ENCODE data around the gene ACSM6. TPM values are rescaled to one million over a fixed set of nuclear protein-coding genes. Genes with fewer than 3 reads are reported as not detected.
"Not testable (repeated sequence)": the region's sequence is repeated elsewhere in the genome, so short reads cannot be mapped to it uniquely, and the experiment has no call there.

The ACSM6 gene
- total and polyA plus RNA-seq, 9 donors, result 0.12 TPM; not detected in 8

DNA sequence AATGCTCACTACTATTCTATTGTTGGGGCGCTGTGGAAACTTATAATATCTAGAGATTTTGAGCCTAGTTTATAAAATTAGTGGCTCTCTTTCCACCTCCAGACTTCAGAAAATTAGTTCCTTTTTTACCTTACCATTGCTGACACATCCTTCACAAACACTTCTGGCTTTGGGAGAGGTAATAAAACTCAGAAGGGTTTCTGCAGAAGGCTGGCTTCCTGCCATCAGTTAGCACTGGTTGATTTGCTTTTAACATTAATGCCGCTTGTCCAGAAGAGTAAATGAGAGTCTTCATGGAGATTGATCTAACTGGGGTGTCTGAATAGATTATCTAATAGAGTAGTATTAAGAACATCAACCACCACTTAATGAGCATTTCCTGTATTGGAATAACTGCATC is 20.3 kb downstream of the ACSM6 start:
- no peak overlapping the region for H3K27ac ChIP-seq (ENCODE audit: low read length)
- H3K36me3 ChIP-seq (ENCODE audit: control insufficient read depth, insufficient read depth, low read length), result no peaks in the 10 kb centered on the region
- no peaks in the 10 kb centered on the region for H3K9me3 ChIP-seq (replicated peaks; ENCODE audit: control insufficient read depth, low read depth, low read length)
- no peak for DNase-seq
- no peak overlapping the region for H3K4me3 ChIP-seq (ENCODE audit: low read length)
- no peaks in the 10 kb centered on the region for H3K4me1 ChIP-seq (ENCODE audit: control insufficient read depth, insufficient read depth, low read length)
- H3K27me3 ChIP-seq (ENCODE audit: control insufficient read depth, insufficient read depth, low read length), result no peaks in the 10 kb centered on the region
- WGBS (ENCODE audit: insufficient coverage), result no CpG with 5 or more reads among the region's 2 CpGs

DNA sequence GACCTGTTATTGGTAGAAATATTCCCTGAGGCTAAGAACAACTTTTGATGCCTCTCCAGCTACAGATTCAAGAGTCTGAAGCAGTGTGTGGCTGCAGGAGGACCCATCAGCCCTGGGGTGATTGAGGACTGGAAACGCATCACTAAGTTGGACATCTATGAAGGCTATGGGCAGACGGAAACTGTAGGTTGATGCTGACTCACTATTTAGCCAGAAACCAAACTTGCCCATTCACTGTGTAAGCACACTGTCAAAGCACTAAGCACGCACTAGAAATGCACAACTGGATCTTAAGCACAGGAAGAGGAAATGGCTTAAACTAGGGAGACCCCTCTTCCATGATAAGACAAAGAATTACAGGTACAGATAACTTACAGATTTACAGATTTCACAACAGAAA is 20.8 kb downstream of the ACSM6 start:
- Histone ChIP-seq H3K27ac (ENCODE audit: low read length) (no peak overlapping the region), H3K36me3 (ENCODE audit: control insufficient read depth, insufficient read depth, low read length) (no peaks in the 10 kb centered on the region), H3K4me3 (ENCODE audit: low read length) (no peak overlapping the region), H3K4me1 (ENCODE audit: control insufficient read depth, insufficient read depth, low read length) (no peaks in the 10 kb centered on the region), H3K9me3 (replicated peaks; ENCODE audit: control insufficient read depth, low read depth, low read length) (no peaks in the 10 kb centered on the region), H3K27me3 (ENCODE audit: control insufficient read depth, insufficient read depth, low read length) (no peaks in the 10 kb centered on the region)
- no peak for DNase-seq
- 8% methylated on average over 2 of the region's 3 CpGs for WGBS (ENCODE audit: insufficient coverage)

DNA sequence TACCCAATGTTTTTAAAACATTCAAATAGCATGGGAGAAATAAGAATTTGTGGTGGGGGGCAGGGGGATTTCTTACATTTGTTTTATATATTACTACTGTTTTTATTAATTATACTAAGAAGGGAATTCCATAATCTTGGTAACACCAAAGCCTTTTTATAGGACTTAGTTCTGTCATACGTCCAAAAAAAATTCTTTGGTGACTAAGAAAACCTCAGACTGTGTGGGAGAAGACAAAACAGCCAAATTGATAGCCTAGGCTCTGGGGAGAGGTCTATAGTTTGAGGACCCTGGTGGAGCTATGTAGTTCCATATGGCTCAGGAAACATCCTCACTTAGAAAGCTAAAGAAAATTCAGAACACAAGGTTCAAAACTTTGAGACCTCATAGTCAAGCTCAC is 23.4 kb downstream of the ACSM6 start:
- Histone ChIP-seq H3K36me3 (ENCODE audit: control insufficient read depth, insufficient read depth, low read length) (no peaks in the 10 kb centered on the region), H3K4me1 (ENCODE audit: control insufficient read depth, insufficient read depth, low read length) (no peaks in the 10 kb centered on the region), H3K9me3 (replicated peaks; ENCODE audit: control insufficient read depth, low read depth, low read length) (no peaks in the 10 kb centered on the region), H3K27me3 (ENCODE audit: control insufficient read depth, insufficient read depth, low read length) (no peaks in the 10 kb centered on the region), H3K27ac (ENCODE audit: low read length) (no peak overlapping the region), H3K4me3 (ENCODE audit: low read length) (no peak overlapping the region)
- DNase-seq, result no peak
- WGBS (ENCODE audit: insufficient coverage), result no CpG with 5 or more reads among the region's 1 CpG

DNA sequence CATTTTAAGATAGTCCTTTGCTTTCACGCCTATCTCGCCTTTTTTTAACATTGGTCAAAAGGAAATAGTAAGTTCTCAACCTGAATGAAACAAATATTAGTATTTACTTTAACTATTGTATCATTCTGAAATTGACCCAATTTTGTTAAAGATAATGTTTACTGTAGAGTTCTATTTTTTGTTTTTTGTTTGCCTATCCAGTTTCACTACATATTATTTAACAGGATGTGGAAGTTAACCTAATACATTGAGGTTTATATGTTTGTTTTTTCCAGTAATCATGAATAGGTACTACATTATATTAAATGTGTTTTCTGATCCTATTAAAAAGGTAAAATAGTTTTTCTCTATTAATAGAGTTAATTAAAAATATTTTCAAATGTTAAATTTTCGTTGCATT is 26.5 kb downstream of the ACSM6 start:
- no peaks in the 10 kb centered on the region for H3K36me3 ChIP-seq (ENCODE audit: control insufficient read depth, insufficient read depth, low read length)

DNA sequence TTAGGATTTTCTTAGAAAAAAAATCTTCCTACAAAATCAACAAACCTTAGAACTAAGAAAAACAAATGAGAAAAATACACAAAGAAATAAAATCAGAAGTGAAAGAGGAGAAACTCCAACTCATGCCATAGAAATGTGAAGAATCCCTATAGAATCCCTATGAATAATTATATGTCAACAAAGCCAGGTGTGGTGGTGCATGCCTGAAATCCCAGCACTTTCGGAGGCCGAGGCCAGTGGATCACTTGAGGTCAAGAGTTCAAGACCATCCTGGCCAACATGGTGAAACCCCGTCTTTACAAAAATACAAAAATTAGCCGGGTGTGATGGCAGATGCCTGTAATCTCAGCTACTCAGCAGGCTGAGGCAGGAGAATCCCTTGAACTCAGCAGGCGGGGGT is 27.1 kb downstream of the ACSM6 start:
- 54% methylated on average over 3 of the region's 5 CpGs for WGBS (ENCODE audit: insufficient coverage)

More for the DNA sequence above, 26.5 kb downstream of the ACSM6 start:
- Histone ChIP-seq H3K4me3 (ENCODE audit: low read length) (no peak overlapping the region), H3K27ac (ENCODE audit: low read length) (no peak overlapping the region), H3K9me3 (replicated peaks; ENCODE audit: control insufficient read depth, low read depth, low read length) (no peaks in the 10 kb centered on the region), H3K4me1 (ENCODE audit: control insufficient read depth, insufficient read depth, low read length) (no peaks in the 10 kb centered on the region), H3K27me3 (ENCODE audit: control insufficient read depth, insufficient read depth, low read length) (no peaks in the 10 kb centered on the region)
- no peak for DNase-seq
- no CpG with 5 or more reads among the region's 3 CpGs for WGBS (ENCODE audit: insufficient coverage)

DNA sequence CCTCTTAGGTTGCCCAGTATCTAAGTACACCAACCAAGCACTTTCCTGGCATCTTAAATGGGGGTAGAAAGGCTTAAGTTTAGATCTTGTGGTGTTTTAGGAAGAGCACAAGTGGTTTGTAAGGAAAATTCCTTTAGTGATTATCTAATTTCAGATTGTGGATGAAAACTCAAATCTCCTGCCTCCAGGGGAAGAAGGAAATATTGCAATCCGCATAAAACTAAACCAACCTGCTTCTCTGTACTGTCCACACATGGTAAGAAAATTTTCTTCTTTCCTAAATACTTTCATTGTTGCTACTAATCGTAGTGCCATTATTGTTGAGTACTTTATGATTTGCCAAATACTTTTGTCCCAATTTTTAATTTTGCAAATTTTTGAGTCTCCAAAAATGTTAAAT is 31.1 kb downstream of the ACSM6 start:
- Histone ChIP-seq H3K27me3 (ENCODE audit: control insufficient read depth, insufficient read depth, low read length) (no peaks in the 10 kb centered on the region), H3K36me3 (ENCODE audit: control insufficient read depth, insufficient read depth, low read length) (no peaks in the 10 kb centered on the region), H3K27ac (ENCODE audit: low read length) (no peak overlapping the region), H3K4me3 (ENCODE audit: low read length) (no peak overlapping the region), H3K4me1 (ENCODE audit: control insufficient read depth, insufficient read depth, low read length) (no peaks in the 10 kb centered on the region), H3K9me3 (replicated peaks; ENCODE audit: control insufficient read depth, low read depth, low read length) (no peaks in the 10 kb centered on the region)
- no peak for DNase-seq
- WGBS (ENCODE audit: insufficient coverage), result no CpG with 5 or more reads among the region's 2 CpGs

More for the DNA sequence above, 27.1 kb downstream of the ACSM6 start:
- Histone ChIP-seq H3K9me3 (replicated peaks; ENCODE audit: control insufficient read depth, low read depth, low read length) (no peaks in the 10 kb centered on the region), H3K4me3 (ENCODE audit: low read length) (no peak overlapping the region), H3K27me3 (ENCODE audit: control insufficient read depth, insufficient read depth, low read length) (no peaks in the 10 kb centered on the region), H3K27ac (ENCODE audit: low read length) (no peak overlapping the region), H3K4me1 (ENCODE audit: control insufficient read depth, insufficient read depth, low read length) (no peaks in the 10 kb centered on the region), H3K36me3 (ENCODE audit: control insufficient read depth, insufficient read depth, low read length) (no peaks in the 10 kb centered on the region)
- no peak for DNase-seq

DNA sequence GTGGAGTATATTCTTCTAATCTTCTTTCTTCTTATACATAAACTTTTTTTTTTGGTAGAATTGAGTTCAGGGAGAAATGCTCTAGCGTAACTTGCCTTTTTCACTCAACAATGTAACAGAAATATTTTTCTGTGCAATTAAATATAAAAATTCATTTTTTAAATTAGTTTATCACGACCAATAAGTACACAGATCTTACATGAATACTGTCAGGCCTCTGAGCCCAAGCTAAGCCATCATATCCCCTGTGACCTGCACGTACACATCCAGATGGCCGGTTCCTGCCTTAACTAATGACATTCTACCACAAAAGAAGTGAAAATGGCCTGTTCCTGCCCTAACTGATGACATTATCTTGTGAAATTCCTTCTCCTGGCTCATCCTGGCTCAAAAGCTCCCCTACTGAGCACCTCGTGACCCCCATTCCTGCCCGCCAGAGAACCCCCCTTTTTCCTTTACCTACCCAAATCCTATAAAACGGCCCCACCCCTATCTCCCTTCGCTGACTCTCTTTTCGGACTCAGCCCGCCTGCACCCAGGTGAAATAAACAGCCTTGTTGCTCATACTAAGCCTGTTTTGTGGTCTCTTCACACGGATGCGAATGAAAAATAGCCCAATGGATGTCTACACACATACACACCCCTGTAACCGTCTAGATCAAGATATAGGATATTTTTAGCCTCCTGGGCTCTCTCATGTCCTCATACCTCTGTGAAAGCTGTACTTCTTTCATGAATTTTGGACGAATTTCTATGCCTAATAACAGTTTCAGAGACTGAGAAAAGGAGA is 35.1 kb downstream of the ACSM6 start:
- H3K4me3 ChIP-seq (ENCODE audit: low read length); H3K9me3 ChIP-seq (replicated peaks; ENCODE audit: control insufficient read depth, low read depth, low read length); DNase-seq; H3K27ac ChIP-seq (ENCODE audit: low read length); H3K4me1 ChIP-seq (ENCODE audit: control insufficient read depth, insufficient read depth, low read length); H3K27me3 ChIP-seq (ENCODE audit: control insufficient read depth, insufficient read depth, low read length); H3K36me3 ChIP-seq (ENCODE audit: control insufficient read depth, insufficient read depth, low read length): not testable (repeated sequence)
- 62% methylated on average over 6 of the region's 14 CpGs for WGBS (ENCODE audit: insufficient coverage)

DNA sequence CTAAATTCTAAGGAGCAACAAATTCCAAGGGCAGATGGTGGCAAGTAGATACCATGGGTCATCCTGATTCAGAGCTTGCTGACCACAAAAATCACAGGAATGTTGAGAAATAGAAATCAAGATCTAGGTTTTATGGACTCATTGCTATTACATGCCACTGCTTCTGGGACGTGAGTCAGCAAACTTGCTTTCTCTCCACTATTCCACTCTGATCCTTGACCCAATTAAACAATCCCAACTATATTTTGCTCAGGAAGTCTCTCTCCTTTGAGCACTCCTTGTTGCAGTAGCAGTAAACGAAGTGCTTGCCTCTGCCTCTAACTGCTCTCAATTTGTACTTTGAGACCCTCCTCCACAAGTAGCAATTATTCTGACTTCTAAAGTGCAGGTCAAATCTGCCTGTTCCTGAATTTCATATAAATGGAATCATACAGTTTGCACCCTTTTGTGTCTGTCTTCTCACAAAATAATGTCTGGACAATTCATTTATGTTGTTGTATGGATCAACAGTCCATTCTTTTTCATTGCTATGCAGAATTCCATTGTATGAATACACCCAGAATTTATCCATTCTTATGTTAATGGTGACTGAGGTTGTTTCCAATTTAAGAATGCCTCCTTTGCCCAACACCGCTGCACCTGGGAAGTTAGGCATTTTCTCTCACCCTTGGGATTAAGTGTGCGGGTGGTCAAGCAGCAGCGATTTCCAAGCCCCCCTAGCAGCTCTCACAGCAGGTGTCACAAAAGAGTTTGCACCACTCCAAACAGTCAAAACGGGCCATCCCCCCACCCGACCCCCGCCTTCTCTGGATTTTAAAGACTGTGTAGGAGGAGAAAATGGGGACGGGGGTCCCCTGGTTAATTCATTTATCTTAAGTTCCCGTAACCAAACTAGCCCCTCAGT is 35.9 kb downstream of the ACSM6 start:
- Histone ChIP-seq H3K4me1 (ENCODE audit: control insufficient read depth, insufficient read depth, low read length) (peaks cover 6% of the 10 kb centered on the region), H3K27ac (ENCODE audit: low read length) (no peak overlapping the region), H3K9me3 (replicated peaks; ENCODE audit: control insufficient read depth, low read depth, low read length) (no peaks in the 10 kb centered on the region), H3K27me3 (ENCODE audit: control insufficient read depth, insufficient read depth, low read length) (no peaks in the 10 kb centered on the region), H3K36me3 (ENCODE audit: control insufficient read depth, insufficient read depth, low read length) (no peaks in the 10 kb centered on the region), H3K4me3 (ENCODE audit: low read length) (peak overlapping the region; percentile 55)
- 75% methylated on average over 3 of the region's 10 CpGs for whole genome bisulfite sequencing (ENCODE audit: insufficient coverage)
- DNase-seq, result no peak

DNA sequence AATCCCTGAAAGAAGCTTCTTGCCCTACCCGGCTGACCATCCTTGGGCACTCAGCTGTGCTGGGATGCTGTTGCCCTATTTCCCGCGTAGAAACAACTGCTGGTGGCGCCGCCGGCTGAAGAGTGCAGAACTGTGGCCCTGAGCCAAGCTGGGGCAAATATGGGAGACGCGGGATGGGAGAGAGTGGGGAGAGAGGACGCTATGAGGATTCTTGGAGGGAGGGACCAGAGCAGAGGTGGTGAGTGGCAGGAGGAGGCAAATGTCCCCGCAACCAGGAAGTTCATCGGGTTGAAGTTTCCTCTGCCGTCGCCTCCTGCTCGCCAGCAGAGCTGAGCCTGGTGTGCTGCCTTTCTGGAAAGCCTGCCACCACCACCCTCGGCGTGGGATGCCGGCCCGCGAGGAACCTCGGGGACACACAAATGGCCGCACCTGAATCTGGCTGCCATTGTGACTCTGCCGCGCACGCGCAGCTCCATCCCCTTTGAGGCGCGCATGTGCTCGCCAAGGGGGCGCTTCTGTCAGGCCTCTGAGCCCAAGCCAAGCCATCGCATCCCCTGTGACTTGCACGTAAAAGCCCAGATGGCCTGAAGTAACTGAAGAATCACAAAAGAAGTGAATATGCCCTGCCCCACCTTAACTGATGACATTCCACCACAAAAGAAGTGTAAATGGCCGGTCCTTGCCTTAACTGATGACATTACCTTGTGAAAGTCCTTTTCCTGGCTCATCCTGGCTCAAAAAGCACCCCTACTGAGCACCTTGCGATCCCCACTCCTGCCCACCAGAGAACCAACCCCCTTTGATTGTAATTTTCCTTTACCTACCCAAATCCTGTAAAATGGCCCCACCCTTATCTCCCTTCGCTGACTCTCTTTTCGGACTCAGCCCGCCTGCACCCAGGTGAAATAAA is 36.9 kb downstream of the ACSM6 start:
- 31% methylated on average over 32 of the region's 36 CpGs for WGBS (ENCODE audit: insufficient coverage)
- H3K36me3 ChIP-seq (ENCODE audit: control insufficient read depth, insufficient read depth, low read length); H3K9me3 ChIP-seq (replicated peaks; ENCODE audit: control insufficient read depth, low read depth, low read length); H3K4me1 ChIP-seq (ENCODE audit: control insufficient read depth, insufficient read depth, low read length); H3K27ac ChIP-seq (ENCODE audit: low read length); H3K27me3 ChIP-seq (ENCODE audit: control insufficient read depth, insufficient read depth, low read length): not testable (repeated sequence)
- H3K4me3 ChIP-seq (ENCODE audit: low read length), result peak overlapping the region; percentile 55
- peak; percentile 44 for DNase-seq

All from muscle of leg (tissue), 11 donors.